HG03280 (cell line): Measurements from ENCODE around the gene NT5M.

ENCODE experiments used
- ATAC-seq: cut with Tn5 transposase; IDR thresholded peaks from one replicate; pipeline ENCODE4 v1.9.1; 2021; ENCODE audit warnings: mild to moderate bottlenecking, moderate library complexity; ENCODE audit not compliant: unreplicated experiment

Gene NT5M

GRCh38 chr17:17341452-17341851, 38.3 kb downstream of the NT5M start:
- ATAC-seq: no peak

DNA sequence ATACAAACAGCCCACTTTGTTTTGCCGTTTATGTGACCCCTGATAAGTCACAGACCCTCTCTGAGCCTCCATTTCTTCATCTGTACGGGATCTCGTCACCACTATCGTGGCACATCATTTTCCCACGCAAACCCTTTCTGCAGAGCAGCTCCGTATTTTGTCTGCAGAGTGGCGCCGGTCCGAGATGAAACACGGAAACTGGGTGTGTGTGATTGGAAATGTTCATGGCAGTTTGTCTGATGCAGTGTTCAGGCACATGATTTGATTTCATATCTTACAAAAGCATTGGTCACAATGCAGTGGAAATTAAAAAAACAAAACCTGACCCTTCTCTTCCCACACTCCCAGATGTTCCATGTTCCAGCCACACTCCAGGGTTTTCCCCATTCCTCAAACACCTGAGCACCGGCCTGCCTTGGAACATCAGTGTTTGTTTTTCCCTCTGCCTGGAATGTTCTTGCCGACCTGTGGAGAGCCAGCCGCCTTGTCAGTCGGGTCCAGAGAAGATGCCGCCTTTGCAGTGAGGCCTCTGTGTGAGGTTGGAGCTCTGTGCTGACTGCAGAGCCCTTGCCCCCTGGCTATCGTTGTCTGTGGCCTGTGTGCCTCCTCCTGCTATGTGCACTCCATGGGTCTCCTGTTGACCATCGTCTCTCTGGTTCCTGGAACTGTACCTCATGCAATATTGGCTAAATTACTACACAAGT, 39.2 kb downstream of the NT5M start:
- ATAC-seq: no peak

- ATAC-seq: no peak
These were observed 40.1 kb downstream of the NT5M start for GRCh38 chr17:17343160-17343735.

DNA sequence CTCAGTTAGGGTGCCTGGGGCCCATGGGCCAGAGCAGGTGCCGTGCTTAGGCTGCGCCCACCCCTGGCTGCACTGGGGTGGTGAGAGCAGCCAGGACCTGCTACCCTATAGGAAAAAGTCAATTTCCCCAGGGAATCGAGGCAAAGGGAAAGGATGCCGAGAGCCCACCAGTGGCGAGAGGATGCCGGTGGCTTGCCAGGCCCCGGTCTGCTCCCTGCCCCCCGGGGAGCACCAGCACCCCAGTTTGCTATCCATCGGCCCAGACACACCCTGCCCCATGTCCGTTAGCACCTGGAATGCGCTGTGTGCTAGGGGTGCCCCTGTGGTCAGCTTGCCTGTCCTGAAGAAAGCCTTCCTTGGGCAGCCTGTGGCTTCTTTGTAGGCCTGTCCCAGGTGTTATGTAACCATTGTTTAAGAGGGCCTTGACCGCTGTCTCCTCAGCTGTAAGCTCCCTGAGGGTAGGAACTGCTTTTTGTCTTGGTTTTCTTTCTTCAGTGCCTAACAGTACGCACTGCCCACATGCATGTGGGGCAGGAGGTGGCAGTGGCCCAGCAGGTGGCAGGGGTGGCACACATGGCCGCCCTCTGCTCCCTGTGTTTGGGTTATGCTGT, 40.8 kb downstream of the NT5M start:
- no peak for ATAC-seq

GRCh38 chr17:17344507-17345293, 41.5 kb downstream of the NT5M start:
- ATAC-seq: no peak

GRCh38 chr17:17345294-17345597, 42.1 kb downstream of the NT5M start:
- no peak for ATAC-seq

GRCh38 chr17:17345686-17346427, 42.7 kb downstream of the NT5M start:
- no peak for ATAC-seq

- no peak for ATAC-seq
These were observed 43.5 kb downstream of the NT5M start for GRCh38 chr17:17346428-17347233.

GRCh38 chr17:17347234-17347955, 44.2 kb downstream of the NT5M start:
- no peak for ATAC-seq

DNA sequence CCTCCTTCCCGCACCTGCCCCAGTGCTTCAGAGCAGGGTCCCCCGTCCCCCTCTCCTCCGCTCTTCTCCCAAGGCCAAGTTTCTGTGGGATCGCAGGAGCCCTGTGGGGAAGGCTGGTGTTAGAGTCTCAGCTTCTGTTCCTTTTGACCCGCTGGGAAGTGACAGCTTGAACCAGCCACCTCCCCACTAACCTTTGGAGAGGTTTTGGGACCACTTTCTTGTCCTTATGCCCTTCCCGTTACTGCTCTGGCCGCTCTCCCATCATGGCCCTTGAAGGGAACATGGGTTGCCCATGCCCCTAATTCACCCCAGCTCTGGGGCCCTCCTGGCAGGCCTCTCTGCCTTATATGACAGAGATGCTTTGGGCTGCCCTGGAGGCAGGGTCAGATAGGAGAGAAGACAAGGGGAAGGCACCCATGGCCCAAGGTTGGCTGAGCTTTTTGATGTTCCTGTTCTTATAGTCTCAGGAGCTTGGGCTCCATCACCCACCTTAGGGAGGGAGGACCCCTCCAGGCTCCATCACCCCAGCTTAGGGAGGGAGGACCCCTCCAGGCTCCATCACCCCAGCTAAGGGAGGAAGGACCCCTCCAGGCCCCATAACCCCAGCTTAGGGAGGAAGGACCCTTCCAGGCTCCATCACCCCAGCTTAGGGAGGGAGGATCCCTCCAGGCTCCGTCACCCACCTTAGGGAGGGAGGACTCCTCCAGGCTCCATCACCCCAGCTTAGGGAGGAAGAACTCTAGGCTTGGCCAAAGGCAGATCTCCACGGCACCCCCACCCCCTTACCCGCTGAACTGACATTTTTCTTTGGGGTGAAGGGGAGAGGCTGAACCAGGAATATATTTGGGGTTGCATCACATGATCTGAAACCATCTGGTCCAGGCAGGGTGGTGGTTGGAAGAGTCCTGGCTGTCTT, 45.0 kb downstream of the NT5M start:
- ATAC-seq: no peak

DNA sequence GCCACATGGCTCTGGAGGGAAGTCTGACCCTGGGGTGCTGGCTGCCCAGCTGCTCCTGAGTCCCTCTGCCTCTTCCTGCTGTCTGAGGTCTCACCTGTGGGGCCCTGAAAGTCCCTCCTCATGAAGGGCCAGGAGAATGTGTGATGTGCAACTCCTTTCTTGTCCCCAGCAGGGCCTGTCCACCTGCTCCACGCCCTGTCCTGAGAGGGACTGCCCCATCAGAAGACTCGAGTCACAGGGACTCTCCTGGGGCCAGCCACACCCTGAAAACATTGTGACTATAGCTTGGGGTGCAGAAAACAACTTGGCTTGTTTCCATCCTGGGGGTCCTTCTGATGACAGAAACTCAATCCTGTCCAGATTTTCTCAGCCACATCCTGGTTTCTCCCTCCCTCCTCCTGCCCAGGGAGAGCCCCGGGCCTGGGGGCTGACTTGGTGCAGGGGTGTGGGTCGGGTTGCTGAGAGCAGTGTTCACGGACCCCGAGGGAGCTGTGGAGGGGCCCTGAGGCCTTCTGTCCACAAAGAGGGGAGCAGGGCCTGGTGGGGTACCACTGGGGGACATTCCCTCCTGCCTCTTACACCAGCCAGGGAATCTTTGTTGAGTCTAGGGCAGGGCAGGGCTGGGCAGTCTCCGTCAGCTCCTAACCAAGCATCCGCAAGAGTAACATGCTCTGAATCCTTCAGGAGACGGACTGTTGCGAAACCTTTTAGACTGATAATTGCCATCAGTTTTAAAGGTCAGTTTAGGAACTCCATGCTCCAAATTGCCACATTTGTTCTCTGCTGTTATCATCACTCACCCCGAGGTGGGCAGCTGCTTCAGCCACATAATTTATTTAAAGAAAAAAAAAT, 45.9 kb downstream of the NT5M start:
- no peak for ATAC-seq

GRCh38 chr17:17349724-17350106, 46.5 kb downstream of the NT5M start:
- no peak for ATAC-seq

- ATAC-seq: no peak
These were observed 47.5 kb downstream of the NT5M start for GRCh38 chr17:17350491-17351355.

DNA sequence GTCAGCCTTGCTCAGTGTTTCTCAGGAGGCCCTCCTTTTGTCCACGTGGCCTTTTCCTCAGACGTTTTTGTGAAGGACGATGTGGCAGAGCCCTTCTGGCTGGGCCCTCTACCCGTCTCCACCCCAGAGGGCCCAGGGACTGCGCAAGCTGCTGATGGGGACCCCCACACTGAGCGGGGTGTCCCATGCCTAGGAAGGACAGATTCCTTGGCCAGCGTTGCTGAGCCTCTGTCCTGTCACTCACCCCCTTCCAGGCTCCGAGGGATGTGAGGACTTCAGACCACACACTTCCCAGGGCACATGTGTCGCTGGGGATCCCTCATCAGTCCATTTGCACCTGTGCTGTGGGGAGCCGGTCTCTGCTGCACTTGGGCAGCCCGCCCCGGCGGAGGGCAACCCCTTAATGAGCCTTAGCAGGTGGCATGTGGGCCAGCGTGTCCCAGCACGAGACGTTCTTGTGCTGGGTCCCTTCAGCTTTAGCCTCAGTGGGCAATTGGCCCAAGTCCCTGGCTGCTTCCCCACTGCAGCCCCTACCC, 48.3 kb downstream of the NT5M start:
- ATAC-seq: no peak

- ATAC-seq: no peak
These were observed 49.0 kb downstream of the NT5M start for GRCh38 chr17:17351901-17352781.
